Stimulated activated CD8-positive, alpha-beta memory T cell treated with anti-CD3 and anti-CD28 coated beads, Interleukin-4, amount 100 ng/mL, for 24 hours (primary cell): ENCODE measurements around the gene SIRPB1.
"Not testable (repeated sequence)": the region's sequence is repeated elsewhere in the genome, so short reads cannot be mapped to it uniquely, and the experiment has no call there.

ENCODE experiments used
- DNase-seq: peaks from one replicate; pipeline ENCODE4 v3.0.0-alpha.2; 2020; ENCODE audit warnings: low read depth

Gene SIRPB1

GRCh38 chr20:1636621-1637020 is 16.8 kb upstream of the SIRPB1 start:
- no peak for DNase-seq

- no peak for DNase-seq
Measured at GRCh38 chr20:1635291-1635979, 15.6 kb upstream of the SIRPB1 start.

GRCh38 chr20:1633535-1633934 is 13.7 kb upstream of the SIRPB1 start:
- no peak for DNase-seq

GRCh38 chr20:1632178-1632577 is 12.4 kb upstream of the SIRPB1 start:
- DNase-seq, result no peak

- no peak for DNase-seq
Measured at GRCh38 chr20:1631309-1632151, 11.7 kb upstream of the SIRPB1 start.

GRCh38 chr20:1630186-1630585 is 10.4 kb upstream of the SIRPB1 start:
- no peak for DNase-seq

GRCh38 chr20:1629321-1629720 is 9.5 kb upstream of the SIRPB1 start:
- DNase-seq, result no peak

- DNase-seq, result no peak
Measured at GRCh38 chr20:1628621-1629020, 8.8 kb upstream of the SIRPB1 start.

- no peak for DNase-seq
Measured at GRCh38 chr20:1627200-1627550, 7.4 kb upstream of the SIRPB1 start.

GRCh38 chr20:1626528-1627199 is 6.9 kb upstream of the SIRPB1 start:
- no peak for DNase-seq

- no peak for DNase-seq
Measured at GRCh38 chr20:1625083-1625690, 5.4 kb upstream of the SIRPB1 start.

- DNase-seq, result no peak
Measured at GRCh38 chr20:1623501-1624205, 3.8 kb upstream of the SIRPB1 start.

- no peak for DNase-seq
Measured at GRCh38 chr20:1622450-1622849, 2.6 kb upstream of the SIRPB1 start.

- DNase-seq, result no peak
Measured at GRCh38 chr20:1621316-1621715, 1.5 kb upstream of the SIRPB1 start.

GRCh38 chr20:1618954-1619540 is 762 bp downstream of the SIRPB1 start:
- DNase-seq, result no peak

GRCh38 chr20:1618479-1618878 is 1.3 kb downstream of the SIRPB1 start:
- no peak for DNase-seq

- no peak for DNase-seq
Measured at GRCh38 chr20:1616858-1617434, 2.9 kb downstream of the SIRPB1 start.

- DNase-seq, result not testable (repeated sequence)
Measured at GRCh38 chr20:1610404-1610803, 9.4 kb downstream of the SIRPB1 start.

GRCh38 chr20:1608678-1609347 is 11.0 kb downstream of the SIRPB1 start:
- DNase-seq, result not testable (repeated sequence)

- DNase-seq, result no peak
Measured at GRCh38 chr20:1600736-1601135, 19.1 kb downstream of the SIRPB1 start.

GRCh38 chr20:1595333-1595732 is 24.5 kb downstream of the SIRPB1 start:
- no peak for DNase-seq
